GM21367 (cell line): ENCODE measurements around the gene SLC2A9.

Experiments
- ATAC-seq: cut with Tn5 transposase; IDR thresholded peaks from one replicate; pipeline ENCODE4 v1.9.1; 2021; ENCODE audit not compliant: unreplicated experiment

The SLC2A9 gene

GRCh38 chr4:9968472-9968871 lies 52.8 kb downstream of the SLC2A9 start:
- ATAC-seq, result no peak

GRCh38 chr4:9964879-9965278 lies 56.4 kb downstream of the SLC2A9 start:
- ATAC-seq, result no peak

GRCh38 chr4:9963328-9963727 lies 58.0 kb downstream of the SLC2A9 start:
- ATAC-seq, result no peak

GRCh38 chr4:9962611-9963314 lies 58.5 kb downstream of the SLC2A9 start:
- no peak for ATAC-seq

GRCh38 chr4:9954468-9954867 lies 66.8 kb downstream of the SLC2A9 start:
- no peak for ATAC-seq

- no peak for ATAC-seq
These were observed 68.2 kb downstream of the SLC2A9 start for GRCh38 chr4:9953089-9953488.

DNA sequence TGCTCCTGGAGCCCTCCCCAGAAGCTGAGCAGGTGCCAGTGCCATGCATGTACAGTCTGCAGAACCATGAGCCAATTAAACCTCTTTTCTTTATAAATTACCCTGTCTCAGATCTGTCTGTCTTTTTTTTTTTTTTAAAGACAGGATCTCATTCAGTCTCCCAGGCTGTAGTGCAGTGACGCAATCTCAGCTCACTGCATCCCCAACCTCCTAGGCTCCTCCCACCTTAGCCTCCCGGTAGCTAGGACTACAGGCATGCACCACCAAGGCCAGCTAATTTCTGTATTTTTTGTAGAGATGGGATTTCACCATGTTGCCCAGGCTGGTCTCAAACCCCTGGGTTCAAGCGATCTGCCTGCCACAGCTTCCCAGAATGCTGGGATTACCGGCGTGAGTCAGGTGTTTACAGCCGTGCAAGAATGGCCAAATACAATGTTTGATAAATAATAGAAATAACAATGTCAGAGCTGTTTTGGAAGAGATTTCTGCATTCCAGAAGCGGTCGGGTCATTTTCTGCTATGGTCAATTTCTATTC lies 68.8 kb downstream of the SLC2A9 start:
- no peak for ATAC-seq

DNA sequence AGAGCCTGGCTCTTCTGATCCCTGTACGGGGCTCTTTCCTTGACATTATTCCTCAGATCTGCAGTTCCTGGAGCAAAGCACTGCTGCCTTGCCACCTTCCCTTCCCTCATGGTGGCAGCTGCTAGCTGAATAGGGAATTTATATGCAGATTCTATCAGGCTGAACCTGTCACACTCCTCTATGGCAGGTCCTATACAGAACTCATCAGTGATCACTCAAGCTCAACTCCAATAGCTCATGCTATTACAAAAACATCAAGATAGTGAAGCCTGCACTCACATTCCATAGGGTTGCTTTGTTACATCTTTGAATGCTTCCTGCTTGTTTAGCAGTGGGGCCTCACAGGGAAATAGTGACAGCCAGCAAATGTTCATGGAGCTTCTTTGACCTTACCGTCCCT lies 71.7 kb downstream of the SLC2A9 start:
- ATAC-seq, result no peak

DNA sequence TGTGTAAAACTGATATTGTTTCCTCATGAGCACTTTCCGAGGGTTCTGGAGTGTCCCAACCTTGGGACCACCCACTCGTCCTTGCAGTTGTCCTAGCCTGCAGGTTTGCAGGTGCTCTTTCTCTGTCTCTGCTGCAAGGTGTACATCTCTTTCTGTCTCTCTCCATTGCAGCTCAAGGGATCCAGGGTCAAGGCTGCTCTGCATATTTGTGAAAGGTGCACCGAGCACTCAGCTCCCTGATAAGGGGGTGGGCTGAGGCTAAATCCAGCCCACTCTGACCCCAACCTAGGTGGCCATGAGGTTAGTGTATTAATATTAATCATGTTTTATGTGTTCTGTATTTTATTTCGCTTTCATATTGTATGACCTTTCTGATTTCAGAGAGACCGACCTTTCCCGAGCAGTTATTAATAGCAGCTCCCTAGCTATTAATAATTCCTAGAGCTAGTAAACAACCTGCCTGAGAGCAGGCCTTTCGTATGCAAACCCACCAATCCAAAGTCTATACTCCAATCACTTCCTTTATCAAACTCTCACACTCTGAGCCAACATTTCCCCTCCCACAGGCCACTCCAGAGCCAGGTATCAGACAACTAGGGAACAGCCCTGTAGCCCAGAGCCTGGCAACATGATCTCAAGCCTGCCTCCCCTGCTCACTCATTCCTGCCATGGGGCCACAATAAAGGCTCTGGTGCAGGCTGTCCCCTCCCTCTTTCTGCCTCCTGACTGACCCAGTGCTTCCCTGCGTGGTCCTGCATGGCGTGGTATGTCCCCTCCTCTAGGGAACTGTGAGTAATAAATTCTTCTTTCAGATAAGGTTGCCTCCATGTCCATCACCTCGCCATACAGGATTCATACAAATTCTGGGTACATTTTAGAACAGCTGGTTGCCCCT lies 73.9 kb downstream of the SLC2A9 start:
- ATAC-seq, result no peak

- ATAC-seq, result no peak
These were observed 75.1 kb downstream of the SLC2A9 start for GRCh38 chr4:9946170-9946569.

DNA sequence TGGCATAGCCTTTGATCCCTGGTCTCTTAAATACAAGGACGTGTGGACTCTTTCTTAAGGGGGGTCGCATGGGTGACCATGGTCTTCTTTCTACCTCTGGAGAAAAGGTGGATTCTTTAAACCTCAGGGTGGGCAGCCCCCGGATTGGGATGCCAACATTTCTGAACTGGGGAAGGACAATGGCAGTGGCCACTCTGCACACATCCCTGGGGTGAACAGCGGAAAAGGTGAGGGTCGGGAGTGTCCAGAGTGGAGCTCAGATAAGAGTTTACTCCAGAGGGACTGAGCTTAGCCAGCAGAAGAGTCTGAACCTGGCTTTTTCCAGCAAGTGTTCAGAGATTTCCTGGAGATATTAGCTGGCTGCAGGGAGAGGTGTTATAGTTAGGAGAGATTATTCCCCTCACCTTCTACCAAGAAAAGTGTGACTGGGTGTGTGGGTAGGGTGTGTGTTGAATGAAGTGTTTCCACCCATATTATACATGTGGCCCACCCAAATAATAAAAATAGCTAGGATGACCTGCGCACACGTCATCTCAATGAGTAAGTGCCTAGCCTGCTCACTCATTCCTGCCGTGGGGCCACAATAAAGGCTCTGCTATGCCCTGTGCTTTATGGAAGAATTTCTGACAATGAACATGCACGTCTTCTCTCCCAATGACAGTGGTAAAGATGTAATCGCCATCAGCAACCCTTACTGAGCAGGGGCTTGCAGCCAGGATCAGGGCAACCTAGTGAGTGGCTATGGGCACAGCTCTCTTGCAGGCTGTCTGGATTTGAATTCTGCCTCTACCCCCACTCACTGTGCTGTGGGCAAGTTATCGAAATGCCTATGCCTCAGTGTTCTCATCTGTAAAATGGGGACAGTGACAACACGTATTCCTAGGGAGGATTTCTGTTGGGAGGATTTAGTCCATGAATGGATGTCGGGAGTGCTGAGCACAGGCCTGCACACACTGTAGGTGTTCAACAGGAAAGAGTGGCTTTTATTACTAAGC lies 76.6 kb downstream of the SLC2A9 start:
- no peak for ATAC-seq

GRCh38 chr4:9943761-9944160 lies 77.5 kb downstream of the SLC2A9 start:
- ATAC-seq, result no peak

GRCh38 chr4:9942921-9943600 lies 78.2 kb downstream of the SLC2A9 start:
- ATAC-seq, result no peak

- no peak for ATAC-seq
These were observed 79.2 kb downstream of the SLC2A9 start for GRCh38 chr4:9942139-9942538.

GRCh38 chr4:9940041-9940440 lies 81.3 kb downstream of the SLC2A9 start:
- no peak for ATAC-seq

GRCh38 chr4:9938933-9939332 lies 82.4 kb downstream of the SLC2A9 start:
- ATAC-seq, result no peak

DNA sequence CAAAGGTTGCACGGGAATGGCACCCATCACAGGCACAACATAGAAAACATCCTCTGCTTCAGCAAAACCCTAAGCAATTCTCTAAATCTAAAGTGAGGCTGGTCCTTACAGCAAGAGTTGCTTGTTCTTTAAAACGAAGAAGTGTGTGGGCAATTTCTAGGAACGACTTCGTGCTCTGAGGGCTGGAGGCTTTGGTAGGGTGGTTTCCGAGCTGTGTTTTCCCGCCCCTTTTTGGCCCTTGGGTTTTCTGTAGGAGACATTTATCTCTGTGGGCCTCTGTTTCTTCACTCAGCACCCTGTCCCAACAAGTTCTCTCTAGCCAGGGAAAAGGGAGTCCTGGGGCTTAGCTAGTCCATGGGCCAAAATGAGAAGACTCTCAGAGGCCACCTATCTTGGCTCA lies 84.2 kb downstream of the SLC2A9 start:
- ATAC-seq, result no peak

GRCh38 chr4:9936129-9936644 lies 85.1 kb downstream of the SLC2A9 start:
- no peak for ATAC-seq

DNA sequence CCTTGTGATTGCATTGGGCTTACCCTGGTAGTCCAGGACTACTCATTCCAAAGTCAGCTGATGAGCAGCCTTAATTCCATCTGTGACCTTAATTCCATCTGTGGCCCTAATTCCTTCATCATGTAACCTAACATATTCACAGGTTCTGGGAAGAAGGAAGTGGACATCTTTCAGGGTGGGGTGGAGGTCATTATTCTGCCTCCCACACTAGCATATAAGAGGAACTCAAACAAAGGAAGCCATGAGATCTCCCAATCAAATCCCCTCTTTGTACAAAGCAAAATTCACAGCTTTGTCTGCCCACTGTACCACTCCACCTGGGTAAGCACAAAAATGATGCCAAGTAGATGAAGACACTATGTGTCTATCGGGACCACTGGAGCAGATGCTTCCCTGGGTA lies 87.3 kb downstream of the SLC2A9 start:
- ATAC-seq, result no peak

DNA sequence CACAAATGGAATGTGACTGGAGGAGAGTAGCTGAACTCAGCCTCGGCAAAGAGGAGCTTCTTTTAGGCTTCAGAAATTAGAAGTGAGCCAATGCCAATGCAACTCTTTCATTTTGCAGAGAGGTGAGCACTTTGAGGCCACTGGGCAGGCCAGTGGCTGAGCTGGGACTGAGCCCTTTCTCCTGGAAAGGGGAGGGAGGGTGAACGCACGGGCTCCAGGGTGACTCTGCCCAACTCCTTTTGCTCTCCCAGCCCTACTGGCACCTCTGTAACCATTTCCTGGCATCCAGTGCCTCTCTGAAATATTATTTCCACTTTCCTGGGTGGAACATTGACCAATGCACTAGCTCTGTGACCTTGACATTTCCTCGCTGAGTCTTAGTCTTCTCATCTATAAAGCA lies 88.1 kb downstream of the SLC2A9 start:
- ATAC-seq, result no peak
